ENCODE results near the gene TCF12. TPM values are rescaled to one million over a fixed set of nuclear protein-coding genes. Genes with fewer than 3 reads are reported as not detected.

The TCF12 gene
- total and polyA plus RNA-seq, 2 of the 8 experiments (the other 6 are each of a cell fraction or from before 2014, with no cell fraction given) = 85.8 to 101 TPM

DNA sequence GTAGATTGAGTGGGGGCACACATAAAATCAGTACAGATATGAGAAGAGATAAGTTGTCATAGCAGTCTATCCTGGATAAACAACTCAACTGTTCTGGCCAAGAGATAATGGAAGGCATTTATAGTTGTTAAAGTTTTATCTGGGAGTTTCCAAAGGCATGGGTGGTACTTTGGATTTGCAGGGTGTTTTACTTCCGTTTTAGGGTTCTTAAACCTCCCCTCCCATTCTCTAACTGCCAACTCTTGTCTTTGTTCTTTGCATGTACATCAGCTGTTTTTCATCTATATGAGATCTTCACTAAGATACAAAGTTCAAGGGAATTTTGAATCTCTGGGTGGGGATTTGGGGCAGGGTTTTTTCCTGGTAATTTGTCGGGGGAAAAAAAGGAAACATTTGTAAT lies 283.1 kb downstream of the TCF12 start:
- H3K4ac ChIP-seq (replicated peaks; ENCODE audit: insufficient read length, low read depth, low read length) = no peak overlapping the region
- TF ChIP-seq JUND (IDR thresholded peaks at IDR 0.05; ENCODE audit: low read length) (no peak), CREB1 (IDR thresholded peaks at IDR 0.05) (no peak), POU5F1 (IDR thresholded peaks at IDR 0.05; ENCODE audit: low read depth, low read length) (no peak), SUZ12 (IDR thresholded peaks at IDR 0.05; ENCODE audit: low read length) (no peak), GABPA (IDR thresholded peaks at IDR 0.05; ENCODE audit: borderline replicate concordance, insufficient read depth, low read length) (no peak)

More for the DNA sequence above, 283.1 kb downstream of the TCF12 start:
- Histone ChIP-seq H3K79me2 (ENCODE audit: control insufficient read depth in 1 of 2, insufficient read depth in 2 of 2, low read length in 2 of 2) (peaks cover 0 to 15% of the 10 kb centered on the region in 2 experiments; a peak in 2 of 4 replicates), H3K4me3 (ENCODE audit: extremely low read depth in 1 of 4, insufficient read depth in 2 of 4, low read depth in 3 of 4, low read length in 4 of 4) (no peak overlapping the region), H4K91ac (replicated peaks; ENCODE audit: insufficient read length, low read length) (no peak overlapping the region), H3K27ac (ENCODE audit: low read depth, low read length) (no peak overlapping the region), H4K8ac (ENCODE audit: extremely low read depth, insufficient read depth, low read length) (no peak overlapping the region), H2BK120ac (replicated peaks; ENCODE audit: low read depth, low read length) (no peak overlapping the region), H3K18ac (ENCODE audit: extremely low read depth, low read length) (no peak overlapping the region), H3K4me1 (replicated peaks in 1 of 4; ENCODE audit: control insufficient read depth in 3 of 4, insufficient read depth in 4 of 4, low read length in 3 of 4) (peaks cover 0 to 23% (median 7%) of the 10 kb centered on the region in 4 experiments; a peak in 4 of 7 replicates), H3K9me3 (ENCODE audit: insufficient read depth in 2 of 2, low read depth in 1 of 2, low read length in 1 of 2) (no peaks in the 10 kb centered on the region), H4K5ac (ENCODE audit: insufficient read length, low read depth, low read length) (no peak overlapping the region), H3K79me1 (ENCODE audit: low read depth, low read length) (no peaks in the 10 kb centered on the region; the same call in 1 of the 2 replicates), H3K14ac (ENCODE audit: insufficient read length) (no peak overlapping the region), H2BK5ac (ENCODE audit: low read depth, low read length) (no peak overlapping the region), H4K20me1 (replicated peaks in 1 of 2; ENCODE audit: control insufficient read depth in 1 of 2, insufficient read depth in 2 of 2, low read length in 2 of 2) (no peaks in the 10 kb centered on the region), H2AFZ (ENCODE audit: low read length) (no peak overlapping the region), H2BK12ac (ENCODE audit: low read depth, low read length) (no peak overlapping the region), H2AK5ac (ENCODE audit: low read depth, low read length) (no peak overlapping the region), H3K27me3 (replicated peaks in 1 of 4; ENCODE audit: control insufficient read depth in 3 of 4, extremely low read depth in 1 of 4, insufficient read depth in 3 of 4, low read length in 3 of 4) (no peaks in the 10 kb centered on the region), H3K23me2 (ENCODE audit: low read depth, low read length) (no peaks in the 10 kb centered on the region; the same call in 1 of the 2 replicates), H2BK15ac (ENCODE audit: low read length) (no peak overlapping the region), H2BK20ac (ENCODE audit: low read length) (no peak overlapping the region), H3K23ac (ENCODE audit: insufficient read length) (no peak overlapping the region), H3K4me2 (ENCODE audit: insufficient read depth in 1 of 2, low read depth in 2 of 2, low read length in 2 of 2) (no peak overlapping the region), H3K9ac (replicated peaks in 1 of 4; ENCODE audit: extremely low read depth in 1 of 4, low read depth in 3 of 4, low read length in 3 of 4) (no peak overlapping the region), H3K36me3 (ENCODE audit: control insufficient read depth in 2 of 4, insufficient read depth in 4 of 4, low read length in 3 of 4) (no peaks in the 10 kb centered on the region), H3K56ac (replicated peaks; ENCODE audit: insufficient read length, low read depth, low read length) (no peak overlapping the region)
- CTCF ChIA-PET (ENCODE audit: partially characterized antibody) = interaction anchor here (1.2 kb wide), 1 partner anchor 12 kb away, joined by 3 read pairs; no protein-coding TSS in a partner anchor
- 87% methylated on average over 2 of the region's 2 CpGs; no CpG with 5 or more reads in 1 of the 2 experiments for WGBS, 2 experiments (ENCODE audit: extremely low coverage in 1 of 2, insufficient coverage in 1 of 2, insufficient read length in 1 of 2, insufficient replicate concordance in 2 of 2, low coverage in 1 of 2, low lambda C conversion rate in 2 of 2, missing lambda C conversion rate in 1 of 2)
- POLR2A ChIA-PET (ENCODE audit: partially characterized antibody) = no interaction called here
- DNase-seq (ENCODE audit: low read depth in 1 of 2, low spot score in 2 of 2) = no peak
- no peak for FAIRE-seq
